ENCODE measurements around the gene TMA16.
A peak's percentile ranks its signal among the peaks of the same experiment; 100 is the strongest.
"Not testable (repeated sequence)": the region's sequence is repeated elsewhere in the genome, so short reads cannot be mapped to it uniquely, and the experiment has no call there.

Gene TMA16

GRCh38 chr4:163525982-163526381 lies 31.5 kb downstream of the TMA16 start:
- H3K36me3 ChIP-seq (ENCODE audit: control insufficient read depth, insufficient read depth, low read length): no peaks in the 10 kb centered on the region

GRCh38 chr4:163527172-163527571 lies 32.7 kb downstream of the TMA16 start:
- H3K36me3 ChIP-seq (ENCODE audit: control insufficient read depth, insufficient read depth, low read length): no peaks in the 10 kb centered on the region

More at GRCh38 chr4:163525982-163526381, 31.5 kb downstream of the TMA16 start:
- no peaks in the 10 kb centered on the region for H3K27me3 ChIP-seq (ENCODE audit: control insufficient read depth, insufficient read depth, low read length)
- no peaks in the 10 kb centered on the region for H3K4me1 ChIP-seq (ENCODE audit: control insufficient read depth, insufficient read depth, low read length)
- H3K4me3 ChIP-seq (ENCODE audit: low read length): no peak overlapping the region
- no peaks in the 10 kb centered on the region for H3K9me3 ChIP-seq (ENCODE audit: control insufficient read depth, low read length)
- H3K9ac ChIP-seq (ENCODE audit: low read length): no peak overlapping the region

GRCh38 chr4:163528653-163529052 lies 34.2 kb downstream of the TMA16 start:
- Histone ChIP-seq H3K27me3 (ENCODE audit: control insufficient read depth, insufficient read depth, low read length) (no peaks in the 10 kb centered on the region), H3K9me3 (ENCODE audit: control insufficient read depth, low read length) (no peaks in the 10 kb centered on the region), H3K9ac (ENCODE audit: low read length) (no peak overlapping the region), H3K4me3 (ENCODE audit: low read length) (no peak overlapping the region), H3K4me1 (ENCODE audit: control insufficient read depth, insufficient read depth, low read length) (no peaks in the 10 kb centered on the region), H3K36me3 (ENCODE audit: control insufficient read depth, insufficient read depth, low read length) (no peaks in the 10 kb centered on the region)

More at GRCh38 chr4:163527172-163527571, 32.7 kb downstream of the TMA16 start:
- Histone ChIP-seq H3K27me3 (ENCODE audit: control insufficient read depth, insufficient read depth, low read length) (no peaks in the 10 kb centered on the region), H3K4me3 (ENCODE audit: low read length) (no peak overlapping the region), H3K4me1 (ENCODE audit: control insufficient read depth, insufficient read depth, low read length) (no peaks in the 10 kb centered on the region), H3K9me3 (ENCODE audit: control insufficient read depth, low read length) (no peaks in the 10 kb centered on the region), H3K9ac (ENCODE audit: low read length) (no peak overlapping the region)

GRCh38 chr4:163534056-163534455 lies 39.6 kb downstream of the TMA16 start:
- H3K4me3 ChIP-seq (ENCODE audit: low read length): no peak overlapping the region
- no peaks in the 10 kb centered on the region for H3K36me3 ChIP-seq (ENCODE audit: control insufficient read depth, insufficient read depth, low read length)
- no peaks in the 10 kb centered on the region for H3K4me1 ChIP-seq (ENCODE audit: control insufficient read depth, insufficient read depth, low read length)
- H3K9ac ChIP-seq (ENCODE audit: low read length): no peak overlapping the region
- no peaks in the 10 kb centered on the region for H3K9me3 ChIP-seq (ENCODE audit: control insufficient read depth, low read length)
- no peaks in the 10 kb centered on the region for H3K27me3 ChIP-seq (ENCODE audit: control insufficient read depth, insufficient read depth, low read length)

- Histone ChIP-seq H3K36me3 (ENCODE audit: control insufficient read depth, insufficient read depth, low read length) (no peaks in the 10 kb centered on the region), H3K4me3 (ENCODE audit: low read length) (no peak overlapping the region), H3K9me3 (ENCODE audit: control insufficient read depth, low read length) (no peaks in the 10 kb centered on the region), H3K27me3 (ENCODE audit: control insufficient read depth, insufficient read depth, low read length) (no peaks in the 10 kb centered on the region), H3K4me1 (ENCODE audit: control insufficient read depth, insufficient read depth, low read length) (peaks cover under 1% of the 10 kb centered on the region), H3K9ac (ENCODE audit: low read length) (no peak overlapping the region)
Observed at GRCh38 chr4:163535657-163536056, 41.2 kb downstream of the TMA16 start.

GRCh38 chr4:163536091-163536490 lies 41.6 kb downstream of the TMA16 start:
- Histone ChIP-seq H3K9ac (ENCODE audit: low read length) (no peak overlapping the region), H3K9me3 (ENCODE audit: control insufficient read depth, low read length) (no peaks in the 10 kb centered on the region), H3K27me3 (ENCODE audit: control insufficient read depth, insufficient read depth, low read length) (no peaks in the 10 kb centered on the region), H3K4me3 (ENCODE audit: low read length) (no peak overlapping the region), H3K4me1 (ENCODE audit: control insufficient read depth, insufficient read depth, low read length) (peaks cover 5% of the 10 kb centered on the region), H3K36me3 (ENCODE audit: control insufficient read depth, insufficient read depth, low read length) (no peaks in the 10 kb centered on the region)

- Histone ChIP-seq H3K4me3 (ENCODE audit: low read length) (no peak overlapping the region), H3K9me3 (ENCODE audit: control insufficient read depth, low read length) (no peaks in the 10 kb centered on the region), H3K36me3 (ENCODE audit: control insufficient read depth, insufficient read depth, low read length) (no peaks in the 10 kb centered on the region), H3K27me3 (ENCODE audit: control insufficient read depth, insufficient read depth, low read length) (no peaks in the 10 kb centered on the region), H3K9ac (ENCODE audit: low read length) (no peak overlapping the region), H3K4me1 (ENCODE audit: control insufficient read depth, insufficient read depth, low read length) (peaks cover 5% of the 10 kb centered on the region)
Observed at GRCh38 chr4:163537114-163537513, 42.6 kb downstream of the TMA16 start.

GRCh38 chr4:163538820-163539219 lies 44.3 kb downstream of the TMA16 start:
- not testable (repeated sequence) for H3K9me3 ChIP-seq (ENCODE audit: control insufficient read depth, low read length); H3K4me1 ChIP-seq (ENCODE audit: control insufficient read depth, insufficient read depth, low read length); H3K9ac ChIP-seq (ENCODE audit: low read length); H3K4me3 ChIP-seq (ENCODE audit: low read length); H3K27me3 ChIP-seq (ENCODE audit: control insufficient read depth, insufficient read depth, low read length); H3K36me3 ChIP-seq (ENCODE audit: control insufficient read depth, insufficient read depth, low read length)

GRCh38 chr4:163540448-163540847 lies 46.0 kb downstream of the TMA16 start:
- no peaks in the 10 kb centered on the region for H3K27me3 ChIP-seq (ENCODE audit: control insufficient read depth, insufficient read depth, low read length)
- no peaks in the 10 kb centered on the region for H3K9me3 ChIP-seq (ENCODE audit: control insufficient read depth, low read length)
- no peak overlapping the region for H3K4me3 ChIP-seq (ENCODE audit: low read length)
- H3K36me3 ChIP-seq (ENCODE audit: control insufficient read depth, insufficient read depth, low read length): no peaks in the 10 kb centered on the region
- H3K4me1 ChIP-seq (ENCODE audit: control insufficient read depth, insufficient read depth, low read length): peaks cover 5% of the 10 kb centered on the region
- no peak overlapping the region for H3K9ac ChIP-seq (ENCODE audit: low read length)

GRCh38 chr4:163540977-163541376 lies 46.5 kb downstream of the TMA16 start:
- H3K4me1 ChIP-seq (ENCODE audit: control insufficient read depth, insufficient read depth, low read length): peaks cover 5% of the 10 kb centered on the region
- H3K36me3 ChIP-seq (ENCODE audit: control insufficient read depth, insufficient read depth, low read length): no peaks in the 10 kb centered on the region
- H3K27me3 ChIP-seq (ENCODE audit: control insufficient read depth, insufficient read depth, low read length): no peaks in the 10 kb centered on the region
- H3K9ac ChIP-seq (ENCODE audit: low read length): no peak overlapping the region
- H3K4me3 ChIP-seq (ENCODE audit: low read length): no peak overlapping the region
- H3K9me3 ChIP-seq (ENCODE audit: control insufficient read depth, low read length): no peaks in the 10 kb centered on the region

- H3K4me3 ChIP-seq (ENCODE audit: low read length): no peak overlapping the region
- peaks cover 5% of the 10 kb centered on the region for H3K4me1 ChIP-seq (ENCODE audit: control insufficient read depth, insufficient read depth, low read length)
- H3K9ac ChIP-seq (ENCODE audit: low read length): no peak overlapping the region
- no peaks in the 10 kb centered on the region for H3K9me3 ChIP-seq (ENCODE audit: control insufficient read depth, low read length)
- H3K27me3 ChIP-seq (ENCODE audit: control insufficient read depth, insufficient read depth, low read length): no peaks in the 10 kb centered on the region
- no peaks in the 10 kb centered on the region for H3K36me3 ChIP-seq (ENCODE audit: control insufficient read depth, insufficient read depth, low read length)
Observed at GRCh38 chr4:163542275-163542674, 47.8 kb downstream of the TMA16 start.

- H3K36me3 ChIP-seq (ENCODE audit: control insufficient read depth, insufficient read depth, low read length): no peaks in the 10 kb centered on the region
- no peaks in the 10 kb centered on the region for H3K27me3 ChIP-seq (ENCODE audit: control insufficient read depth, insufficient read depth, low read length)
- H3K9me3 ChIP-seq (ENCODE audit: control insufficient read depth, low read length): no peaks in the 10 kb centered on the region
- H3K9ac ChIP-seq (ENCODE audit: low read length): peak overlapping the region; percentile 53
- H3K4me3 ChIP-seq (ENCODE audit: low read length): peak overlapping the region; percentile 14
- H3K4me1 ChIP-seq (ENCODE audit: control insufficient read depth, insufficient read depth, low read length): peaks cover 5% of the 10 kb centered on the region
Observed at GRCh38 chr4:163544407-163545038, 50.0 kb downstream of the TMA16 start.

Data from mucosa of stomach (tissue), 1 donor.